GM18858 (cell line): ENCODE results near the gene MNAT1.

ENCODE experiments used
- ATAC-seq: cut with Tn5 transposase; IDR thresholded peaks from one replicate; pipeline ENCODE4 v1.9.1; 2021; ENCODE audit not compliant: unreplicated experiment

Gene MNAT1

GRCh38 chr14:61019537-61019936 lies 285.0 kb downstream of the MNAT1 start:
- ATAC-seq: no peak
